GM10248 (cell line): Measurements from ENCODE around the gene LCN10.
"Not testable (repeated sequence)": the region's sequence is repeated elsewhere in the genome, so short reads cannot be mapped to it uniquely, and the experiment has no call there.

Source experiments
- CTCF ChIA-PET: fragments of 300-600 bp; sonication (Branson Sonifier 250); formaldehyde crosslinking; extraction: SDS; loops from one replicate; lab custom pipeline; 2021; ENCODE audit warnings: antibody characterized with exemption; lab: Yijun Ruan, JAX
- POLR2A ChIA-PET: fragments of 350-650 bp; sonication (Branson Sonifier 250); formaldehyde crosslinking; extraction: SDS; loops from one replicate; lab custom pipeline; 2020; ENCODE audit warnings: antibody characterized with exemption; lab: Yijun Ruan, JAX
- DNase-seq: peaks from one replicate; pipeline ENCODE4 v3.0.0; 2012; ENCODE audit errors: extremely low spot score
- TF ChIP-seq, protein P1 (sequence below): IDR thresholded peaks from 2 replicates; pipeline ENCODE4 v1.5.1; 2012; ENCODE audit warnings: mild to moderate bottlenecking, low read depth; ENCODE audit errors: extremely low read depth, missing control alignments, control extremely low read depth

The LCN10 gene

DNA sequence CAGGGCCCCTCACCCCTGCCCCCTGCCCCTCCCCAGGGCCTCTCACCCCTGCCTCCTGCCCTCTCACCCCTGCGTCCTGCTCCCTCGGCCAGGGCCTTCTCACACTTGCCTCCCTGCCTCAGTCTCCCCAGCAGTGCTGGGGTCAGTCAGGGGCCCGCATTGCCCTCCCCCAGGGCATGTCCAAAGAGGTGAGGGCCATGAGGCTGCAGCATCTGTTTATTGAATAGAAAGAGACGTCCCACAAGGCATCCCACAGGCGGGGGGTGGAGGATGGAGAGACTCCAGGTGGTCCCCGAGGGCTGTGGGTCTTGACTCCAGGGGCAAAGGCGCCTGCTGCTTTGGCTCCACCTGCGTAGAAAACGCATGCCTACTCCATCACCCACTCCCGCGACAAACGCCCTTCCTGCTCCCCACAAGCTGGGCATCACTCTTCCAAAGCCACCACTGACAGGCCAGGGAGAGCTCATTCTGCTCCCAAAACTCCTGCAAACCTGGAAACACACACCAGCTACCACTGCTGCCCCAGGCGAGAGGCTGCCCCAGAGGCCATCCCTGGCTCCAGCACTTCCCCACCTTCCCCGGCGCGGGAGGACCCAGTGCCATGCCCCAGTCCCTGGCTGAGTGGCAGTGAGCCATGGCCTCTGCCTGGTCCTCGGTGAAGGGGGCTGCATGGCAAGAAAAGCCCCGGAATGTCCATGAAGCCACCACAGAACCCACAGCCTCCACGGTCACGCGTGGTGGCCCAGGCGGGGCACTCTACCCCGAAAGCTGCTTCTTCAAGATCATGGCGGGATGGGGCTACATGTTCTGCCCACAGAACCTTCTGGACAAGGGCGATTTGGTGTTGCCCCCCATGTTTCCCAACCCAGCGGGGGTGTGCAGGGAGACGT lies 16.9 kb upstream of the LCN10 start:
- no peak for DNase-seq
- CTCF ChIA-PET, result interaction anchor here (1.2 to 5.2 kb wide), 5 partner anchors 15 to 31 kb away, joined by 3 to 24 read pairs (median 17); partner anchors contain the start of gene LCN10
- POLR2A ChIA-PET, result no interaction called here

DNA sequence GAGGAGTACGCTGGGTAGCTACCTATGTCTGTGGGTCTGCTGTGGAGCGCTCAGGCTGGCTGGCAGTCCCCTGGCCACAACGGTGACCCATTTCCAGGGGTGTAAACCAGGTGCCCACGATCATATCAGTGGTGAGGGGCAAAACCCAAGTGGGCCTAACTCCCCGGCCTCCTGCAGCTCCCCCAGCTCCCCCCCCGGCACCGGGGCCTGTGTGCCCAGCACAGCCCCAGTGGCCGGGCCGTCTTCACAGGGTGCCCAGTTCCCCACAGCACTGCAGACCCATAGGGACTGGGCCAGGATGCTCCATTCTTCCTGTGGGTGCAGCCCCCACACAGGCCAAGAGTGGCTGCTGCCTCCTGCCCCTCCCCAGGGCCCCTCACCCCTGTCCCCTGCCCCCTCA lies 16.3 kb upstream of the LCN10 start:
- POLR2A ChIA-PET, result no interaction called here
- CTCF ChIA-PET, result interaction anchor here (3.9 to 5.2 kb wide), 3 partner anchors 17 to 30 kb away, joined by 17 to 24 read pairs (median 20); partner anchors contain the start of gene LCN10
- TF ChIP-seq, protein P1, sequence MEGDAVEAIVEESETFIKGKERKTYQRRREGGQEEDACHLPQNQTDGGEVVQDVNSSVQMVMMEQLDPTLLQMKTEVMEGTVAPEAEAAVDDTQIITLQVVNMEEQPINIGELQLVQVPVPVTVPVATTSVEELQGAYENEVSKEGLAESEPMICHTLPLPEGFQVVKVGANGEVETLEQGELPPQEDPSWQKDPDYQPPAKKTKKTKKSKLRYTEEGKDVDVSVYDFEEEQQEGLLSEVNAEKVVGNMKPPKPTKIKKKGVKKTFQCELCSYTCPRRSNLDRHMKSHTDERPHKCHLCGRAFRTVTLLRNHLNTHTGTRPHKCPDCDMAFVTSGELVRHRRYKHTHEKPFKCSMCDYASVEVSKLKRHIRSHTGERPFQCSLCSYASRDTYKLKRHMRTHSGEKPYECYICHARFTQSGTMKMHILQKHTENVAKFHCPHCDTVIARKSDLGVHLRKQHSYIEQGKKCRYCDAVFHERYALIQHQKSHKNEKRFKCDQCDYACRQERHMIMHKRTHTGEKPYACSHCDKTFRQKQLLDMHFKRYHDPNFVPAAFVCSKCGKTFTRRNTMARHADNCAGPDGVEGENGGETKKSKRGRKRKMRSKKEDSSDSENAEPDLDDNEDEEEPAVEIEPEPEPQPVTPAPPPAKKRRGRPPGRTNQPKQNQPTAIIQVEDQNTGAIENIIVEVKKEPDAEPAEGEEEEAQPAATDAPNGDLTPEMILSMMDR, result no peak
- no peak for DNase-seq

More for the DNA sequence above, 16.9 kb upstream of the LCN10 start:
- TF ChIP-seq, protein P1, result no peak

DNA sequence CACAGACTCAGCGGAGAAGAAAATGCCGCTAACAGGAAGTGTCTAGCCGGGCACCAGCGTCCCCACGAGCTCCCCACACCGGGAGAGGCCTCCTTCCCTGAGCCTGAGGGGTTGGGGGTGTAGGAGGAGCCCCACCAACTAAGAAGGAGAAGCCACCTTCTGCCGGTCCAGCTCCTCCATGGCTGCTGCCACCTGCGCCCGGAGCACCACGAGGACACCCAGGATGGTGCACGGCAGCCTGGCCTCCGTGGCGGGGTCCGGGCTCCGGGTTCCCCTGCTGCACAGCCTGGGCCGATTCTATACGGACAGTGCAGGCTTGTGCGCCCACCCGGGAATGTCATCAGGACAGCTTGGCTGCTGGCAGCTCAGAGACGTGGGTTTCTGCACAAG lies 15.0 kb upstream of the LCN10 start:
- no peak for DNase-seq
- ChIA-PET POLR2A (interaction anchor here (0.5 kb wide), 1 partner anchor 27 kb away, joined by 4 read pairs; no protein-coding TSS in a partner anchor), CTCF (interaction anchor here (1.0 to 5.2 kb wide), 8 partner anchors 9 to 103 kb away, joined by 3 to 24 read pairs (median 4); partner anchors contain the start of gene LCN10)
- TF ChIP-seq, protein P1, result no peak

DNA sequence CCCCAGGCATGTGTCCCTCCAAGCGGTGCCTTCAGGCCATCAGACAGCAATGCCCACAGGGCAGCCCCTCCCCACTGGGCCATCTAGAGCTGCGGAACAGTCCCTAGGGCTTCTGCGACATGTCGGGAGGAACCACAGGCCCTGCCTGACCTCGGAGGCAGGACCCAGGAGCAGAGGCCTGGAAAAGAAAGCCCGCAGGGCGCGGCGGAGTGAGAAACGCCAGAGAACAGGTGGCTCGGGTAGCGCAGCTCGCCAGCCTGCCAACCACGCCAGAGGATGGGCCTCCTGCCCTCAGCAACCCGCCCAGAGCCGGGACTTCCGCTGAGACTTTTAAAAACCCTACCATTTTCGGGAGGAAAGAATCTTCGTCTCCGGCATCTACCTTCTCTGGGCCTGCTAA lies 14.6 kb upstream of the LCN10 start:
- CTCF ChIA-PET, result interaction anchor here (1.0 to 5.2 kb wide), 8 partner anchors 9 to 103 kb away, joined by 3 to 24 read pairs (median 4); partner anchors contain the start of gene LCN10
- POLR2A ChIA-PET, result interaction anchor here (0.5 kb wide), 1 partner anchor 26 kb away, joined by 4 read pairs; no protein-coding TSS in a partner anchor
- TF ChIP-seq, protein P1, result no peak
- DNase-seq, result no peak

DNA sequence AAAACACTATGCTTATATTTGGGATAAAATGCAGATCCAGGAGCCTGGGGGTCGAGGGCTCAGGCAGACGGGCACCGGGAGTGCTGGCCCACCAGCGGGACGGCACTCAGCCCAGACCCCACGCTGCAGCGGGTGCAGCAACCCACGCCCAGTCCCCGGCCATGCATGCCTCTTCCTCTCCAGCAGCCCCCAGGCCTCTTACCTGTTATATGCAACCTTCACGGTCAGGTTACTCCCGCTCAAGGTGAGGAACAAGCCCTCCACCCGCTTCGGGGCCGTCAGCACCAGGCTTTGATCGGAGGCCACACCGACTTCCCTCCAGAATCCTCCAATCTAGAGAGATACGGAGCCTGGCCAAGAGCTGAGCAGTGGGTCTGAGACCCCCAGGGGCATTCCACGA lies 14.1 kb upstream of the LCN10 start:
- DNase-seq, result no peak
- ChIA-PET POLR2A (no interaction called here), CTCF (interaction anchor here (1.3 to 5.1 kb wide), 3 partner anchors 12 to 28 kb away, joined by 3 to 20 read pairs (median 6); no protein-coding TSS in a partner anchor)
- TF ChIP-seq, protein P1, result no peak

DNA sequence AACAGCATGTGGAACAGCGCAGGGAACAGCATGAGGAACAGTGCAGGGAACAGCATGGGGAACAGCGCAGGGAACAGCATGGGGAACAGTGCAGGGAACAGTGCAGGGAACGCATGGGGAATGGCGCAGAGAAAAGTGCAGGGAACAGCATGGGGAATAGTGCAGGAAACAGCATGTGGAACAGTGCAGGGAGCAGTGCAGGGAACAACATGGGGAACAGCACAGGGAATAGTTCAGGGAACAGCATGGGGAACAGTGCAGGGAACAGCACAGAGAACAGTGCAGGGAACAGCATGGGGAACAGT lies 13.3 kb upstream of the LCN10 start:
- TF ChIP-seq, protein P1, result no peak
- CTCF ChIA-PET, result interaction anchor here (1.0 kb wide), 1 partner anchor 10 kb away, joined by 3 read pairs; no protein-coding TSS in a partner anchor

DNA sequence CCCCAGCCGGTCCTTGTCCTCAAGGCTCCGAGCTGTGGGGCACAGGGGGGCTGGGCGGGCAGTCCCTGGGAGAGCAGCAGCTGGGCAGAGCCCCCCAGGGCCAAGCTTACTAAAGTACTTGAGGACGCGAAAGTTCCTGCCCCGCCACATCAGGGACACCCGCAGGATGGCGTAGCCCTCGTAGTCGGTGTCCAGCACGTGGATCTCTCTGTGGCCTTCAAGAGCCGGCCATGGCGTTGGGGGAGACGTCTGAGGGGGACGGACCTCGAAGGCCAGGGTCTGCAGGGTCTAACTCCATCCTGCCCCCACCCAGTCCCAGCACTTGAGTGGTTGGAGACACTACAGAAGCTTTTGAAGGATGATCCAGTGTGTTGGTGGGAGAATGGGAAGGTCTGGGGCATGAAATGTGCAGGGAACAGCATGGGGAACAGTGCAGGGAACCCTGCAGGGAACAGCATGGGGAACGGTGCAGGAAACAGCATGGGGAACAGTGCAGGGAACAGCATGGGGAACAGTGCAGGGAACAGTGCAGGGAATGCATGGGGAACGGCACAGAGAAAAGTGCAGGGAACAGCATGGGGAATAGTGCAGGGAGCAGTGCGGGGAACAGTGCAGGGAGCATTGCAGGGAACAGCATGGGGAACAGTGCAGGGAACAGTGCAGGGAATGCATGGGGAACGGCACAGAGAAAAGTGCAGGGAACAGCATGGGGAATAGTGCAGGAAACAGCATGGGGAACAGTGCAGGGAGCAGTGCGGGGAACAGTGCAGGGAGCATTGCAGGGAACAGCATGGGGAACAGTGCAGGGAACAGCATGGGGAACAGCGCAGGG lies 12.8 kb upstream of the LCN10 start:
- DNase-seq, result not testable (repeated sequence)
- POLR2A ChIA-PET, result interaction anchor here (1.2 kb wide), 1 partner anchor 27 kb away, joined by 3 read pairs; no protein-coding TSS in a partner anchor
- CTCF ChIA-PET, result interaction anchor here (1.0 to 1.6 kb wide), 3 partner anchors 11 to 274 kb away, joined by 3 to 6 read pairs (median 5); no protein-coding TSS in a partner anchor

More for the DNA sequence above, 13.3 kb upstream of the LCN10 start:
- POLR2A ChIA-PET, result no interaction called here
- no peak for DNase-seq
